Effector memory CD8-positive, alpha-beta T cell (primary cell): ENCODE data around the gene DNPEP.

ENCODE experiments used
- ATAC-seq: fragments of 150-1000 bp; cut with Tn5 transposase; replicated peaks from 2 replicates; pipeline ENCODE4 v1.10.0; 2021; ENCODE audit warnings: mild to moderate bottlenecking, moderate library complexity
- DNase-seq, 3 experiments: peaks; one replicate each; pipeline ENCODE4 v3.0.0; 2021
- H3K27ac Mint-ChIP-seq, 2 donors: one replicate each; pipeline ENCODE4 v1.8.0; 2022; ENCODE audit warnings: mild to moderate bottlenecking in 2 of 2, mixed read lengths in 2 of 2, moderate library complexity in 2 of 2
- H3K27me3 Mint-ChIP-seq, 2 donors: one replicate each; pipeline ENCODE4 v1.8.0; 2022; ENCODE audit warnings: mixed read lengths in 2 of 2
- H3K36me3 Mint-ChIP-seq: one replicate; pipeline ENCODE4 v1.8.0; 2022; ENCODE audit warnings: mild to moderate bottlenecking, moderate library complexity, mixed read lengths; ENCODE audit not compliant: insufficient read depth
- H3K4me1 Mint-ChIP-seq, 2 donors: one replicate each; pipeline ENCODE4 v1.8.0; 2022; ENCODE audit warnings: low read depth in 2 of 2, mixed read lengths in 2 of 2
- H3K4me3 Mint-ChIP-seq, 2 donors: one replicate each; pipeline ENCODE4 v1.8.0; 2022; ENCODE audit warnings: mild to moderate bottlenecking in 2 of 2, mixed read lengths in 2 of 2, moderate library complexity in 2 of 2
- H3K9me3 Mint-ChIP-seq, 2 donors: one replicate each; pipeline ENCODE4 v1.8.0; 2022; ENCODE audit warnings: mixed read lengths in 2 of 2

DNPEP gene

DNA sequence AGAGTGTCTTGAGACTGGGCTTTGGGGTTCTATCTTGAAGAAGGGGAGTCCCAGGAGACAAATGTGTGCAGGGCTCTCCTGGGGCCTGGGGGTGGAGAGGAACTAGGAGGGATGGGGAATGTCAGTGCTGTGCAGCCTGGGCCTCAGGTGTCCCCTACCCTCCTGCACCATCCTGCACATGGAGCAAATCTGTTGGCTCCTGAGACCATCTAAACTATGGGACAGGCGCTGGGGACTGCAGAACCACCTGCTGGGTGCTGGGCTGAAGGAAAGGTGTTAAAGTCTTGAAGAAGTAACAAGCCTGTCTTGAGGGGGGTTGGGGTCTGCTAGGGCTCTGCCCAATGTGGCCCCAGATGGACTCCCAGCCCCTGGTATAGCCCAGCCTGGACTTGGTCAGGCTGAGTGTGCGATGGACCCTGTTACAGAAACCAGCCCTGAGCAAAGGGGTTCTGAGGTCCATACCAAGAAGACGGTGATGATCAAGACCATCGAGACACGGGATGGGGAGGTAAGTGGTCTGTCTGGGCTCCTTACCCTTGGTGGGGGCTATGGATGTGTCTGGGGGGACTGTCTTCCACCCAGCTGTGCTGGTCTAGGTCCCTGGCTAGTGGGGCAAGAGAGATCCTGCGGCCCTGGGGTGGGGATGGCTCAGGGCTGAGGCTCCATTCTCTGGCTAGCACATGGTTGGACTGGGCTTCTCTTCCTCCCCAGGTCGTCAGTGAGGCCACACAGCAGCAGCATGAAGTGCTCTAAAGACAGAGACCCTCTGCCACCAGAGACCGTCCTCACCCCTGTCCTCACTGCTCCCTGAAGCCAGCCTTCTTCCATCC lies 37.7 kb upstream of the DNPEP start:
- no peak overlapping the region for H3K27ac Mint-ChIP-seq
- DNase-seq, result no peak
- no peaks in the 10 kb centered on the region for H3K36me3 Mint-ChIP-seq
- ATAC-seq, result no peak
- H3K4me1 Mint-ChIP-seq, result no peaks in the 10 kb centered on the region
- peaks cover 45 to 63% of the 10 kb centered on the region in 2 donors for H3K27me3 Mint-ChIP-seq
- no peaks in the 10 kb centered on the region for H3K9me3 Mint-ChIP-seq
- H3K4me3 Mint-ChIP-seq, result no peak overlapping the region

- DNase-seq (no peak), ATAC-seq (no peak)
- H3K36me3 Mint-ChIP-seq, result no peaks in the 10 kb centered on the region
- H3K27ac Mint-ChIP-seq, result no peak overlapping the region
- peaks cover 3 to 5% of the 10 kb centered on the region in 2 donors for H3K4me1 Mint-ChIP-seq
- no peaks in the 10 kb centered on the region for H3K9me3 Mint-ChIP-seq
- no peak overlapping the region for H3K4me3 Mint-ChIP-seq
- H3K27me3 Mint-ChIP-seq, result peaks cover 60 to 74% of the 10 kb centered on the region in 2 donors
These were observed 36.1 kb upstream of the DNPEP start for GRCh38 chr2:219423652-219424377.

GRCh38 chr2:219422952-219423534 lies 35.3 kb upstream of the DNPEP start:
- H3K27me3 Mint-ChIP-seq, result peaks cover 62 to 75% of the 10 kb centered on the region in 2 donors
- DNase-seq (no peak), ATAC-seq (no peak)
- no peak overlapping the region for H3K4me3 Mint-ChIP-seq
- H3K4me1 Mint-ChIP-seq, result peaks cover 3 to 5% of the 10 kb centered on the region in 2 donors
- H3K27ac Mint-ChIP-seq, result no peak overlapping the region
- H3K36me3 Mint-ChIP-seq, result no peaks in the 10 kb centered on the region
- H3K9me3 Mint-ChIP-seq, result no peaks in the 10 kb centered on the region

DNA sequence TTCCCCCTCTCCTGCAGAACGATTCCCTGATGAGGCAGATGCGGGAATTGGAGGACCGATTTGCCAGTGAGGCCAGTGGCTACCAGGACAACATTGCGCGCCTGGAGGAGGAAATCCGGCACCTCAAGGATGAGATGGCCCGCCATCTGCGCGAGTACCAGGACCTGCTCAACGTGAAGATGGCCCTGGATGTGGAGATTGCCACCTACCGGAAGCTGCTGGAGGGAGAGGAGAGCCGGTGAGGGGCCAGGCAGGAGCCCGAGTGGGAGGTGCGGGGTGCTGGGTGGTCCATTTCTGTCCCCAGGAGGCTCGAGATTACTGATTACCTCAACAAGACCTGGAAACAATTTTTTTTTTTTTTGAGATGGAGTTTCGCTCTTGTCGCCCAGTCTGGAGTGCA lies 33.6 kb upstream of the DNPEP start:
- no peak overlapping the region for H3K27ac Mint-ChIP-seq
- peaks cover 55 to 80% of the 10 kb centered on the region in 2 donors for H3K27me3 Mint-ChIP-seq
- H3K9me3 Mint-ChIP-seq, result no peaks in the 10 kb centered on the region
- DNase-seq (no peak), ATAC-seq (no peak)
- H3K4me3 Mint-ChIP-seq, result no peak overlapping the region
- H3K4me1 Mint-ChIP-seq, result peaks cover 3 to 5% of the 10 kb centered on the region in 2 donors
- no peaks in the 10 kb centered on the region for H3K36me3 Mint-ChIP-seq

DNA sequence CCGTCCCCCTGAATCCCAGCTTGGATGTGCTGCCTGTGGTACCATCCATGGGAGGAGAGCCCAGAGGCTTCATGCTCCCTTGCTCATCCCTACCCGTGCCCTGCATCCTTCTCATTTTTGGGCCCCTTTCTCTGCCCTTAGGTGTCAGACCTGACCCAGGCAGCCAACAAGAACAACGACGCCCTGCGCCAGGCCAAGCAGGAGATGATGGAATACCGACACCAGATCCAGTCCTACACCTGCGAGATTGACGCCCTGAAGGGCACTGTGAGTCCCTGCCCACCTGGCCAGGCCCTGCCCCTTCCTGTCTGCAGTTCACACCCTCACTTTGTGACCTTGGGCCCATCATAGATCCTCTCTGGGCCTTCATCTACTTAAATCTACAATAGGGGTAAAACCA lies 33.0 kb upstream of the DNPEP start:
- H3K4me3 Mint-ChIP-seq, result no peak overlapping the region
- H3K36me3 Mint-ChIP-seq, result no peaks in the 10 kb centered on the region
- no peak for ATAC-seq
- H3K27ac Mint-ChIP-seq, result no peak overlapping the region
- peaks cover 55 to 80% of the 10 kb centered on the region in 2 donors for H3K27me3 Mint-ChIP-seq
- no peak for DNase-seq
- H3K9me3 Mint-ChIP-seq, result no peaks in the 10 kb centered on the region
- H3K4me1 Mint-ChIP-seq, result peaks cover 3 to 5% of the 10 kb centered on the region in 2 donors

DNA sequence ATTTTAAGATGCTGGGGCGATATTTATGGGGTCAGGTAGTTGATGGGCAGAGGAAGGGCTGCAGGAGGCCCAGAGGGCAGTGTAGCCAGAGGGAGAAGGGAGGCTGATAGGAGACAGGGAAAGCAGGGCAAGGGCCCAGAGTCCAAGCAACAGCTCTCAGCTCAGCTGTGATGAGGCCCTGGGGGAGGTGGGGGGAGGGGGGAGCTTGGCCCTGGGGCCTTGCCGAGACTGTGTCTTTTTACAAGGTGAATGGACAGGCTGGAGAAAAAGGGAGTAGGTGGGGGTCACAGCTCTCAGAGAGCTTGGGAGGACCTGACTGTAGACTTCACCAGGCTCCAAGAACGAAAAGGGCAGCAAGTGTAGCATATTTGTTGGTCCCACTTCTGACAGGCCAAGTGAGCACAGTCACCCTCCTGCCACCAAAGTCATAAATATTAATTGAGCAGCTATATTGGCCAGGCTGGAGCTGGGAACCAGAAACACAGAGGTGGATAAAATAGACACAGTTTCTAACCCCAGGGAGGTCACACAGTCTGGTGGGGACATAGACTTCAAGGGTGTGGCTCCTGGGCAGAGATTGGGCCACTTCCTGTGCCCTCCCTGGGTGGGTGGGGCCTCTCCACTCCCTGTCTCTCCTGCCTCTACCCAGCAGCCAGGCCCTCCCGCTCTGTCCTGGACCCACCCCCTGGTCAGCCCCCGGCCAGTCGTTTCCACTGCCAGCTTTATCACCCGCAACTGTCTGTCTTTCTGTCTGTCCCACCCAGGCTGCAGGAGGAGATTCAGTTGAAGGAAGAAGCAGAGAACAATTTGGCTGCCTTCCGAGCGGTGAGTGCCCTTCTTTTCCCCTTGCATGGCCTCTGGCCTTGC lies 31.9 kb upstream of the DNPEP start:
- Mint-ChIP-seq H3K4me1 (peaks cover 3 to 5% of the 10 kb centered on the region in 2 donors), H3K27ac (no peak overlapping the region), H3K27me3 (peaks cover 48 to 80% of the 10 kb centered on the region in 2 donors), H3K9me3 (no peaks in the 10 kb centered on the region), H3K4me3 (no peak overlapping the region), H3K36me3 (no peaks in the 10 kb centered on the region)
- DNase-seq (no peak), ATAC-seq (no peak)

DNA sequence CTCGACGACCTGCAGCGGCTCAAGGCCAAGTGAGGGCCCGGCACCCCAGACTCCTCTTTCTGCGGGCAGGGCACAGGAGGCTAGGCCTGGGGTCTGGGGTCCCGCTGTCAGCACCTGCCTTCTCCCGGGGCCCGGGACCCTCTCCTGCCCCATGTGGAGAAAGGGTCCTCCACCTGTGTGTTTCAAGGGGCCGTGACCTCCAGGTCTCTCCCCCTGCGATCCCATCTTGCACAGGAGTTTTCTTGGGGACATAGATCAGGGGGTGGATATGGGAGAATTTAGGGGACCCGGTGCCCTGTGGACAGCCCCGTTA lies 31.3 kb upstream of the DNPEP start:
- H3K27me3 Mint-ChIP-seq, result peaks cover 44 to 78% of the 10 kb centered on the region in 2 donors
- H3K4me3 Mint-ChIP-seq, result no peak overlapping the region
- ATAC-seq, result no peak

DNA sequence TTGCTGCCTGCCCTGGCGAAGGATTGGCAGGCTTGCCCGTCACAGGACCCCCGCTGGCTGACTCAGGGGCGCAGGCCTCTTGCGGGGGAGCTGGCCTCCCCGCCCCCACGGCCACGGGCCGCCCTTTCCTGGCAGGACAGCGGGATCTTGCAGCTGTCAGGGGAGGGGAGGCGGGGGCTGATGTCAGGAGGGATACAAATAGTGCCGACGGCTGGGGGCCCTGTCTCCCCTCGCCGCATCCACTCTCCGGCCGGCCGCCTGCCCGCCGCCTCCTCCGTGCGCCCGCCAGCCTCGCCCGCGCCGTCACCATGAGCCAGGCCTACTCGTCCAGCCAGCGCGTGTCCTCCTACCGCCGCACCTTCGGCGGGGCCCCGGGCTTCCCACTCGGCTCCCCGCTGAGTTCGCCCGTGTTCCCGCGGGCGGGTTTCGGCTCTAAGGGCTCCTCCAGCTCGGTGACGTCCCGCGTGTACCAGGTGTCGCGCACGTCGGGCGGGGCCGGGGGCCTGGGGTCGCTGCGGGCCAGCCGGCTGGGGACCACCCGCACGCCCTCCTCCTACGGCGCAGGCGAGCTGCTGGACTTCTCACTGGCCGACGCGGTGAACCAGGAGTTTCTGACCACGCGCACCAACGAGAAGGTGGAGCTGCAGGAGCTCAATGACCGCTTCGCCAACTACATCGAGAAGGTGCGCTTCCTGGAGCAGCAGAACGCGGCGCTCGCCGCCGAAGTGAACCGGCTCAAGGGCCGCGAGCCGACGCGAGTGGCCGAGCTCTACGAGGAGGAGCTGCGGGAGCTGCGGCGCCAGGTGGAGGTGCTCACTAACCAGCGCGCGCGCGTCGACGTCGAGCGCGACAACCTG lies 30.7 kb upstream of the DNPEP start, which contains the start of gene DES:
TSS of gene DES (plus strand) at position 223 of the 857 bp plus-strand sequence. CDS start at position 309, 86 bp downstream.
- DNase-seq (no peak), ATAC-seq (no peak)
- Mint-ChIP-seq H3K36me3 (no peaks in the 10 kb centered on the region), H3K4me3 (no peak within 1 kb of the TSS), H3K27me3 (peaks cover 44 to 78% of the 10 kb centered on the region in 2 donors), H3K9me3 (no peaks in the 10 kb centered on the region), H3K27ac (no peak within 1 kb of the TSS), H3K4me1 (peaks cover 3 to 5% of the 10 kb centered on the region in 2 donors)

More for the DNA sequence above, 31.3 kb upstream of the DNPEP start:
- Mint-ChIP-seq H3K4me1 (peaks cover 3 to 5% of the 10 kb centered on the region in 2 donors), H3K36me3 (no peaks in the 10 kb centered on the region), H3K27ac (no peak overlapping the region), H3K9me3 (no peaks in the 10 kb centered on the region)
- DNase-seq, result no peak

GRCh38 chr2:219417374-219417773 lies 29.7 kb upstream of the DNPEP start:
- DNase-seq (no peak), ATAC-seq (no peak)
- H3K36me3 Mint-ChIP-seq, result no peaks in the 10 kb centered on the region
- no peaks in the 10 kb centered on the region for H3K9me3 Mint-ChIP-seq
- no peak overlapping the region for H3K4me3 Mint-ChIP-seq
- peaks cover 3 to 5% of the 10 kb centered on the region in 2 donors for H3K4me1 Mint-ChIP-seq
- H3K27ac Mint-ChIP-seq, result no peak overlapping the region
- peaks cover 47 to 80% of the 10 kb centered on the region in 2 donors for H3K27me3 Mint-ChIP-seq

- H3K27ac Mint-ChIP-seq, result no peak overlapping the region
- H3K9me3 Mint-ChIP-seq, result no peaks in the 10 kb centered on the region
- H3K27me3 Mint-ChIP-seq, result peaks cover 51 to 85% of the 10 kb centered on the region in 2 donors
- peaks cover 3 to 5% of the 10 kb centered on the region in 2 donors for H3K4me1 Mint-ChIP-seq
- DNase-seq, result no peak
- no peaks in the 10 kb centered on the region for H3K36me3 Mint-ChIP-seq
- no peak overlapping the region for H3K4me3 Mint-ChIP-seq
- no peak for ATAC-seq
These were observed 29.2 kb upstream of the DNPEP start for GRCh38 chr2:219416938-219417337.

GRCh38 chr2:219416235-219416602 lies 28.5 kb upstream of the DNPEP start:
- no peaks in the 10 kb centered on the region for H3K9me3 Mint-ChIP-seq
- H3K27me3 Mint-ChIP-seq, result peaks cover 54 to 86% of the 10 kb centered on the region in 2 donors
- H3K4me1 Mint-ChIP-seq, result peaks cover 3 to 5% of the 10 kb centered on the region in 2 donors
- no peak overlapping the region for H3K4me3 Mint-ChIP-seq
- no peak for DNase-seq
- ATAC-seq, result no peak
- H3K27ac Mint-ChIP-seq, result no peak overlapping the region
- H3K36me3 Mint-ChIP-seq, result no peaks in the 10 kb centered on the region

DNA sequence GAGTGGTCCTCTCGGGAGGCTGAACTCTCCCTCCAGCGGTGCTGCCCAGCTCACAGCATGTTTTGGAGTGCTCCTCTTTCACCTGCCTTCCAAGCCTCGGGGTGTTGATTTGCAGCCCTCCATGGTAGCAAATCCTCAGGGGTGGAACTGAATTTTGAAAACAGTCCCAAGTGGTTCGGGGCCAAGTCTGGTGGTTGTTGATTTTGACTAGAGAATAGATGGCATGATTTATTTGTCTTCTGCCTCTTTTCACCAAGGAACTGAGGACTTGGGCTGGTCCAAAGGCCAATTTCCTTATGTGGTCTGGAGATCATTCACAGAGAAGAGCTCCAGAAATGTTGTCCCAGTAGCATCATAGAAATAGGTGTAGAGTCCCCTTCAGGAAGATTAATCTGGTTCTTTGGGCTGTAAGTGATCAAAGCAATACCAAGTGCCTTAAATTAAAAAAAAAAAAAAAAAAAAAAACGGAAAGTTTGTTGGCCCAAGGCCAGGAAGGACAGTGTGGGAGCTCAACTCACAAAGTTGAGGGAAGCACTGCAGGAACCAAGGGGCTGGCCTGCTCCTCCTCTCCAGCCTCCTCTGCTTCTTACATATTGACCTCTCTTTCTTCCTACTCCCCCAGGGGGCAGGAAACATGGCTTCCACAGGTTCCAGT lies 28.0 kb upstream of the DNPEP start:
- H3K4me3 Mint-ChIP-seq, result no peak overlapping the region

More for the DNA sequence above, 28.0 kb upstream of the DNPEP start:
- Mint-ChIP-seq H3K27me3 (peaks cover 51 to 83% of the 10 kb centered on the region in 2 donors), H3K27ac (no peak overlapping the region), H3K36me3 (no peaks in the 10 kb centered on the region), H3K4me1 (peaks cover 3 to 5% of the 10 kb centered on the region in 2 donors), H3K9me3 (no peaks in the 10 kb centered on the region)
- DNase-seq (no peak), ATAC-seq (no peak)
